Thyroid gland (tissue), 4 donors: ENCODE data around the gene FRMD4A. TPM values are rescaled to one million over a fixed set of nuclear protein-coding genes. Genes with fewer than 3 reads are reported as not detected.

ENCODE experiments used
- DNase-seq, 2 donors: peaks; one replicate each; pipeline ENCODE4 v3.0.0-alpha.2; 2019
- H3K27ac ChIP-seq, 3 donors: fragments of 200-600 bp; sonication (generic); 1 replicate in 2 of 3; 2 replicates in 1 of 3; pipeline ENCODE4 v1.5.1; 2016 to 2019; ENCODE audit warnings: mild to moderate bottlenecking in 1 of 3, moderate library complexity in 1 of 3
- H3K27me3 ChIP-seq: fragments of 200-600 bp; sonication (generic); one replicate; pipeline ENCODE4 v1.5.1; 2019
- H3K36me3 ChIP-seq, 2 donors: fragments of 200-600 bp; sonication (generic); one replicate each; pipeline ENCODE4 v1.5.1; 2016 to 2019
- H3K4me1 ChIP-seq, 2 donors: fragments of 200-600 bp; sonication (generic); one replicate each; pipeline ENCODE4 v1.5.1; 2017 to 2019
- H3K4me3 ChIP-seq, 3 donors: fragments of 200-600 bp; sonication (generic); replicated peaks in 1 of 3; 1 replicate in 2 of 3; 2 replicates in 1 of 3; pipeline ENCODE4 v1.5.1; 2016; ENCODE audit warnings: mild to moderate bottlenecking in 1 of 3
- H3K9me3 ChIP-seq: fragments of 200-600 bp; sonication (generic); one replicate; pipeline ENCODE4 v1.5.1; 2017
- CTCF ChIP-seq, 6 experiments: fragments of 200-600 bp in 3 of 6; fragments of 450-650 bp in 3 of 6; sonication (generic) in 3 of 6; IDR thresholded peaks; one replicate each; pipeline ENCODE4 v1.5.1; 2016 to 2019; ENCODE audit warnings: antibody characterized with exemption in 6 of 6, mild to moderate bottlenecking in 2 of 6, inconsistent platforms in 1 of 6, moderate library complexity in 1 of 6
- POLR2A ChIP-seq, 2 donors: fragments of 450-650 bp; IDR thresholded peaks; one replicate each; pipeline ENCODE4 v1.6.1; 2017; ENCODE audit warnings: antibody characterized with exemption in 2 of 2, mild to moderate bottlenecking in 2 of 2, moderate library complexity in 1 of 2
- WGBS, 2 donors: methylation state at CpG; one replicate each; pipeline ENCODE4 v1.1.5; 2017; 5-methylcytosine and 5-hydroxymethylcytosine counted together
- intact Hi-C: fragments of 100-400 bp; cut with DNase I; formaldehyde crosslinking; loops from one replicate; pipeline ENCODE4 v1.15.1; 2023
- total RNA-seq, 4 donors: library from RNA; depleted of rRNA; stranded (reverse); fragments of >200 nt; gene quantifications; one replicate each; pipeline ENCODE4 v1.2.3, GENCODE V29; 2016

Gene FRMD4A
- total RNA-seq, 4 donors from 2014 or later, result 10.6 to 18.6 (median 16.3) TPM

GRCh38 chr10:13960603-13961002, 370.1 kb downstream of the FRMD4A start:
- H3K4me1 ChIP-seq, result no peaks in the 10 kb centered on the region
- intact Hi-C loops, result no loop called here
- H3K27ac ChIP-seq, result no peak overlapping the region

GRCh38 chr10:13959443-13960359, 371.0 kb downstream of the FRMD4A start:
- no peak for DNase-seq
- Histone ChIP-seq H3K4me3 (no peak overlapping the region), H3K9me3 (no peaks in the 10 kb centered on the region), H3K4me1 (no peaks in the 10 kb centered on the region), H3K27me3 (no peaks in the 10 kb centered on the region), H3K36me3 (no peaks in the 10 kb centered on the region), H3K27ac (peak overlapping the region in 1 of 3 donors; percentile 14)
- no peak for TF ChIP-seq CTCF (IDR thresholded peaks at IDR 0.05)
- intact Hi-C loops, result loop anchor here (10.0 kb wide), 1 partner anchor 165 kb away; no protein-coding TSS in a partner anchor
- 62 to 67% methylated on average over 18 of the region's 18 CpGs for WGBS, 2 donors

More at GRCh38 chr10:13960603-13961002, 370.1 kb downstream of the FRMD4A start:
- Histone ChIP-seq H3K36me3 (no peaks in the 10 kb centered on the region), H3K27me3 (no peaks in the 10 kb centered on the region), H3K9me3 (no peaks in the 10 kb centered on the region), H3K4me3 (no peak overlapping the region)
- no peak for DNase-seq
- no peak for TF ChIP-seq POLR2A (IDR thresholded peaks at IDR 0.05)
- no peak for TF ChIP-seq CTCF (IDR thresholded peaks at IDR 0.05)
- WGBS, 2 donors, result 84 to 93% methylated on average over 3 of the region's 3 CpGs

- Histone ChIP-seq H3K4me3 (no peak overlapping the region), H3K27me3 (no peaks in the 10 kb centered on the region), H3K9me3 (no peaks in the 10 kb centered on the region), H3K4me1 (no peaks in the 10 kb centered on the region), H3K27ac (no peak overlapping the region), H3K36me3 (no peaks in the 10 kb centered on the region)
- no peak for DNase-seq
- intact Hi-C loops, result loop anchor here (10.0 kb wide), 1 partner anchor 163 kb away; no protein-coding TSS in a partner anchor
- TF ChIP-seq CTCF (IDR thresholded peaks at IDR 0.05), result no peak
- WGBS, 2 donors, result 87 to 88% methylated on average over 9 of the region's 9 CpGs
Observed at GRCh38 chr10:13957856-13958255, 372.9 kb downstream of the FRMD4A start.

- 45 to 49% methylated on average over 8 of the region's 8 CpGs for WGBS, 2 donors
- peak; percentile 50 to 72 for DNase-seq
- Histone ChIP-seq H3K9me3 (no peaks in the 10 kb centered on the region), H3K4me3 (no peak overlapping the region), H3K36me3 (no peaks in the 10 kb centered on the region), H3K27me3 (no peaks in the 10 kb centered on the region), H3K27ac (peak overlapping the region in 2 of 3 donors; percentile 15 to 39), H3K4me1 (no peaks in the 10 kb centered on the region)
- TF ChIP-seq POLR2A (IDR thresholded peaks at IDR 0.05), result no peak
- peak in 4 of 6 experiments; percentile 44 to 62 (median 54) for TF ChIP-seq CTCF (IDR thresholded peaks at IDR 0.05)
- intact Hi-C loops, result loop anchor here (10.0 kb wide), 1 partner anchor 162 kb away; no protein-coding TSS in a partner anchor
Observed at GRCh38 chr10:13956826-13957225, 373.9 kb downstream of the FRMD4A start.
